GM23338 (cell line): ENCODE measurements around the gene HSPA1A. TPM values are rescaled to one million over a fixed set of nuclear protein-coding genes. Genes with fewer than 3 reads are reported as not detected.
A peak's percentile ranks its signal among the peaks of the same experiment; 100 is the strongest.

Source experiments
- ATAC-seq: fragments of 200-7000 bp; cut with Tn5 transposase; 3 replicates; pipeline ENCODE4 v1.9.1; 2020
- DNase-seq: peaks from one replicate; pipeline ENCODE4 v3.0.0-alpha.2; 2015; ENCODE audit warnings: low spot score
- H2AFZ ChIP-seq: fragments of 200-600 bp; sonication (generic); 2 replicates; pipeline ENCODE4 v1.8.0; 2016; ENCODE audit warnings: antibody characterized with exemption, mild to moderate bottlenecking, moderate library complexity
- H3F3A ChIP-seq: fragments of 200-600 bp; sonication (generic); replicated peaks from 2 replicates; pipeline ENCODE4 v1.8.0; 2017; ENCODE audit warnings: antibody characterized with exemption, mixed run types, low read depth
- H3K27ac ChIP-seq: fragments of 200-600 bp; sonication (generic); 2 replicates; pipeline ENCODE4 v1.6.1; 2016; ENCODE audit warnings: low read depth
- H3K27me3 ChIP-seq: fragments of 200-600 bp; sonication (generic); 2 replicates; pipeline ENCODE4 v1.8.0; 2016; ENCODE audit warnings: mild to moderate bottlenecking, mixed run types, moderate library complexity; ENCODE audit not compliant: insufficient read depth
- H3K36me3 ChIP-seq: fragments of 200-600 bp; sonication (generic); 2 replicates; pipeline ENCODE4 v1.8.0; 2016; ENCODE audit warnings: mild to moderate bottlenecking; ENCODE audit not compliant: insufficient read depth
- H3K4me1 ChIP-seq: fragments of 200-600 bp; sonication (generic); 2 replicates; pipeline ENCODE4 v1.8.0; 2016; ENCODE audit warnings: mild to moderate bottlenecking, moderate library complexity; ENCODE audit not compliant: insufficient read depth
- H3K4me2 ChIP-seq: fragments of 200-600 bp; sonication (generic); 2 replicates; pipeline ENCODE4 v1.7.1; 2017; ENCODE audit warnings: mixed run types
- H3K4me3 ChIP-seq: fragments of 200-600 bp; sonication (generic); 2 replicates; pipeline ENCODE4 v1.6.1; 2016; ENCODE audit warnings: mixed run types
- H3K79me2 ChIP-seq: fragments of 200-600 bp; sonication (generic); replicated peaks from 2 replicates; pipeline ENCODE4 v1.8.0; 2017; ENCODE audit warnings: mild to moderate bottlenecking; ENCODE audit not compliant: insufficient read depth
- H3K9me2 ChIP-seq: fragments of 200-600 bp; sonication (generic); 2 replicates; pipeline ENCODE4 v1.8.0; 2017; ENCODE audit not compliant: insufficient read depth
- H4K20me1 ChIP-seq: fragments of 200-600 bp; sonication (generic); replicated peaks from 2 replicates; pipeline ENCODE4 v1.8.0; 2017; ENCODE audit warnings: mild to moderate bottlenecking; ENCODE audit not compliant: insufficient read depth
- H3K27ac Mint-ChIP-seq: 2 replicates; pipeline ENCODE4 v1.8.0; 2020; ENCODE audit warnings: inconsistent platforms, mild to moderate bottlenecking, moderate library complexity, mixed read lengths
- H3K27me3 Mint-ChIP-seq: 3 replicates; pipeline ENCODE4 v1.8.0; 2022; ENCODE audit warnings: low read depth, mild to moderate bottlenecking, moderate library complexity, mixed read lengths, inconsistent platforms; ENCODE audit not compliant: insufficient read depth, poor library complexity
- H3K36me3 Mint-ChIP-seq: 3 replicates; pipeline ENCODE4 v1.8.0; 2021; ENCODE audit warnings: low read depth, mild to moderate bottlenecking, inconsistent platforms, moderate library complexity, mixed read lengths
- H3K4me1 Mint-ChIP-seq: 3 replicates; pipeline ENCODE4 v1.8.0; 2020; ENCODE audit warnings: mild to moderate bottlenecking, inconsistent platforms, mixed read lengths
- H3K4me3 Mint-ChIP-seq: 3 replicates; pipeline ENCODE4 v1.8.0; 2021; ENCODE audit warnings: moderate library complexity, mild to moderate bottlenecking, inconsistent platforms, mixed read lengths
- H3K9me3 Mint-ChIP-seq: 3 replicates; pipeline ENCODE4 v1.8.0; 2020; ENCODE audit warnings: moderate library complexity, mild to moderate bottlenecking, inconsistent platforms, mixed read lengths
- CREB1 ChIP-seq: fragments of 250-450 bp; sonication (Bioruptor Pico); IDR thresholded peaks from 2 replicates; pipeline ENCODE4 v1.5.0; 2020; ENCODE audit warnings: low read depth, mild to moderate bottlenecking, moderate library complexity
- CTCF ChIP-seq, 2 experiments: fragments of 200-600 bp in 1 of 2; sonication (generic) in 1 of 2; conservative IDR thresholded peaks; 2 replicates each; pipeline versions ENCODE4 v1.5.1 to v1.6.1; 2016 to 2017; ENCODE audit warnings: antibody characterized with exemption in 2 of 2, low read depth in 2 of 2, mild to moderate bottlenecking in 2 of 2, moderate library complexity in 1 of 2
- EZH2phosphoT487 ChIP-seq: fragments of 200-600 bp; sonication (generic); IDR thresholded peaks from one replicate; pipeline ENCODE4 v1.8.1; 2018; ENCODE audit warnings: antibody characterized with exemption; ENCODE audit not compliant: unreplicated experiment
- NANOG ChIP-seq: IDR thresholded peaks from 2 replicates; pipeline ENCODE4 v1.6.1; 2016; ENCODE audit warnings: antibody characterized with exemption, borderline replicate concordance
- POLR2AphosphoS5 ChIP-seq: IDR thresholded peaks from 2 replicates; pipeline ENCODE4 v1.6.1; 2016; ENCODE audit warnings: antibody characterized with exemption, low read depth
- ZNF114 ChIP-seq: fragments of 250-450 bp; sonication (Bioruptor Pico); IDR thresholded peaks from 2 replicates; pipeline ENCODE4 v1.5.0; 2020; ENCODE audit warnings: mild to moderate bottlenecking, moderate library complexity
- ZNF331 ChIP-seq: fragments of 250-450 bp; sonication (Bioruptor Pico); IDR thresholded peaks from 2 replicates; pipeline ENCODE4 v1.5.0; 2020; ENCODE audit warnings: low read depth, mild to moderate bottlenecking, moderate library complexity
- ZNF462 ChIP-seq: fragments of 250-450 bp; sonication (Bioruptor Pico); IDR thresholded peaks from 2 replicates; pipeline ENCODE4 v1.5.0; 2020; ENCODE audit warnings: mild to moderate bottlenecking, moderate library complexity
- polyA plus RNA-seq: library from polyadenylated mRNA; unstranded; fragments of >200 nt; fragmentation: Nextera tagmentation; extraction: Ambion mirVana; gene quantifications from 2 replicates; pipeline ENCODE4 v1.2.1, GENCODE V29; 2016
- total RNA-seq: library from RNA; depleted of rRNA; stranded (reverse); fragments of >200 nt; shearing (Covaris generic); gene quantifications from 2 replicates; pipeline ENCODE4 v1.2.3, GENCODE V29; 2014
- TF ChIP-seq, protein P1 (sequence below): IDR thresholded peaks from 2 replicates; pipeline ENCODE4 v1.6.1; 2016; ENCODE audit warnings: antibody characterized with exemption

The HSPA1A gene
- total and polyA plus RNA-seq, 2 experiments from 2014 or later, result 36.1 to 57.1 TPM

DNA sequence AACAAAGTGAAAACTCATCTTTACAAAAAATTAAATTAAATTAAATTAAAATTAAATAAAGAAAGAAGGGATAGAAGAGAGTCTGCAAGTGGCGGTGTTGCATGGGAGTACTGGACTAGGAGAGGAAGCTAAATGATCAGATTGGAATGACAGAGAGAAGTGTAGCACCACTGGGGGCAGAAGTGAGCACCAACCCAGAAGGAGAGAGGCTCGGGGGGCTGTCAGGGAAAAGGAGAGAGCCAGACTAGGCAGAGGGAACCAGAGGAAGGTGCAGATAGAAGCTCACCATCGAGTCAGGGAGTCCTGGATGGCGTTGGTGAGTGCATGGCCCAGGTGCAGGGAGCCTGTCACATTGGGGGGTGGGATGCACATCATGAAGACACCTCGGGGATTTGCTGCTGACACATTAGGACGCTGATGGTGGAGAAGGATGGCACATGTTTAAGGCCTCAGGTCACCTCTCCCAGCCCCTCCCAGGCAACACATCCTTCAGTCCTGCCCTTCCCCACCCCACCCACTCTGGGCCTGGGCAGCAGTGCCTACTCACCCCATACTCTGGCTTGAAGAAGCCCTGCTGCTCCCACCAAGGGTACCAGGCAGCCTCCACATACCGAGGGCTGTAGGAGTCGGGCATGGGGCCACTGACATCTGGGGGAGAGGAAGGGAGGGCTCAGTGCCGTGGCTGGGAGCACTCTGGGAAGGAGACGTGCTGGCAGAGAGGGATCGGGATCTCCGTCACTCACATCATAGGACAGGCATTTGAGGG is 23.8 kb upstream of the HSPA1A start:
- H3K9me3 Mint-ChIP-seq, result no peaks in the 10 kb centered on the region
- Histone ChIP-seq H3K4me2 (no peak overlapping the region), H3K27ac (no peak overlapping the region), H2AFZ (no peak overlapping the region), H3K79me2 (peaks cover 22% of the 10 kb centered on the region), H3F3A (peaks cover 14% of the 10 kb centered on the region), H3K4me1 (no peaks in the 10 kb centered on the region; the same call in 1 of the 2 replicates), H3K4me3 (no peak overlapping the region), H4K20me1 (peaks cover 5% of the 10 kb centered on the region; the same call in 1 of the 2 replicates), H3K36me3 (peaks cover 14% of the 10 kb centered on the region), H3K27me3 (no peaks in the 10 kb centered on the region), H3K9me2 (no peaks in the 10 kb centered on the region)
- H3K27ac Mint-ChIP-seq, result 0 out of 2 replicates have a peak overlapping the region, but pooled peaks have one; percentile 14
- H3K27me3 Mint-ChIP-seq, result peaks cover 13% of the 10 kb centered on the region
- peaks cover 9% of the 10 kb centered on the region for H3K4me1 Mint-ChIP-seq
- DNase-seq (peak; percentile 90), ATAC-seq (peak; percentile 57)
- no peak for TF ChIP-seq ZNF114
- TF ChIP-seq CREB1 (CRISPR knock-in tag), result 0 out of 2 replicates have a peak, but pooled peaks have one; percentile 21
- TF ChIP-seq NANOG, result no peak
- TF ChIP-seq CTCF (conservative IDR thresholded peaks at IDR 0.05; ENCODE audit: low read depth in 2 of 2), result peak; percentile 61 to 75
- H3K36me3 Mint-ChIP-seq, result peaks cover 47% of the 10 kb centered on the region
- no peak overlapping the region; the same call in 2 of the 3 replicates for H3K4me3 Mint-ChIP-seq

- peaks cover 15% of the 10 kb centered on the region for H3K27me3 Mint-ChIP-seq
- ATAC-seq, result no peak
- H3K4me1 ChIP-seq, result no peaks in the 10 kb centered on the region; the same call in 1 of the 2 replicates
- no peak overlapping the region for H3K4me3 Mint-ChIP-seq
- H3K4me2 ChIP-seq, result no peak overlapping the region
- H3K27ac ChIP-seq, result no peak overlapping the region
- peaks cover 47% of the 10 kb centered on the region for H3K36me3 Mint-ChIP-seq
- no peaks in the 10 kb centered on the region for H3K27me3 ChIP-seq
- no peak overlapping the region for H2AFZ ChIP-seq
- H4K20me1 ChIP-seq, result peaks cover 5% of the 10 kb centered on the region; the same call in 1 of the 2 replicates
- DNase-seq, result no peak
- H3K79me2 ChIP-seq, result peaks cover 22% of the 10 kb centered on the region
- peaks cover 19% of the 10 kb centered on the region for H3F3A ChIP-seq
- no peaks in the 10 kb centered on the region for H3K9me2 ChIP-seq
- H3K9me3 Mint-ChIP-seq, result no peaks in the 10 kb centered on the region
- peaks cover 9% of the 10 kb centered on the region for H3K4me1 Mint-ChIP-seq
- no peak overlapping the region for H3K27ac Mint-ChIP-seq
- peaks cover 17% of the 10 kb centered on the region for H3K36me3 ChIP-seq
- H3K4me3 ChIP-seq, result no peak overlapping the region
- TF ChIP-seq, protein P1, sequence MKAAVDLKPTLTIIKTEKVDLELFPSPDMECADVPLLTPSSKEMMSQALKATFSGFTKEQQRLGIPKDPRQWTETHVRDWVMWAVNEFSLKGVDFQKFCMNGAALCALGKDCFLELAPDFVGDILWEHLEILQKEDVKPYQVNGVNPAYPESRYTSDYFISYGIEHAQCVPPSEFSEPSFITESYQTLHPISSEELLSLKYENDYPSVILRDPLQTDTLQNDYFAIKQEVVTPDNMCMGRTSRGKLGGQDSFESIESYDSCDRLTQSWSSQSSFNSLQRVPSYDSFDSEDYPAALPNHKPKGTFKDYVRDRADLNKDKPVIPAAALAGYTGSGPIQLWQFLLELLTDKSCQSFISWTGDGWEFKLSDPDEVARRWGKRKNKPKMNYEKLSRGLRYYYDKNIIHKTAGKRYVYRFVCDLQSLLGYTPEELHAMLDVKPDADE, result no peak
- TF ChIP-seq EZH2phosphoT487, result no peak
- no peak for TF ChIP-seq ZNF331 (CRISPR knock-in tag)
- no peak for TF ChIP-seq NANOG
- TF ChIP-seq CREB1 (CRISPR knock-in tag), result no peak
- no peak for TF ChIP-seq POLR2AphosphoS5
- TF ChIP-seq CTCF (conservative IDR thresholded peaks at IDR 0.05; ENCODE audit: low read depth in 2 of 2), result no peak
- no peak for TF ChIP-seq ZNF114
- no peak for TF ChIP-seq ZNF462 (CRISPR knock-in tag)
Observed at GRCh38 chr6:31792090-31792374, 23.3 kb upstream of the HSPA1A start.
